GM19328 (cell line): ENCODE measurements around the gene EPM2A.
"Not testable (repeated sequence)": the region's sequence is repeated elsewhere in the genome, so short reads cannot be mapped to it uniquely, and the experiment has no call there.

Experiments used
- ATAC-seq: cut with Tn5 transposase; IDR thresholded peaks from one replicate; pipeline ENCODE4 v1.9.1; 2021; ENCODE audit warnings: mild to moderate bottlenecking, moderate library complexity; ENCODE audit not compliant: unreplicated experiment

Gene EPM2A

DNA sequence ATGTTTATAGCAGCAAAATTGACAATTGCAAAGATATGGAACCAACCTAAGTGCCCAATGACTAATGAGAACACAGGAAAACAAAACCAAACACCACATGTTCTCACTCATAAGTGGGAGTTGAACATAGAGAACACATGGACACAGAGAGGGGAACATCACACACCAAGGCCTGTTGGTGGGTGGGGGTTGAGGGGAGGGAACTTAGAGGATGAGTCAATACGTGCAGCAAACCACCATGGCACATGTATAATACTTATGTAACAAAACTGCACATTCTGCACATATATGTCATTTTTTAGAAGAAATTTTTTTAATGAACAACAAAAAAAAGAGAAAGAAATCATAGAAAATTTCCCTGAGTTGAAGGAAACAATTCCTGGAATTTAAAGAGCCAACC is 3.9 kb downstream of the EPM2A start:
- ATAC-seq: no peak

- no peak for ATAC-seq
Observed at GRCh38 chr6:145729887-145730286, 5.4 kb downstream of the EPM2A start.

DNA sequence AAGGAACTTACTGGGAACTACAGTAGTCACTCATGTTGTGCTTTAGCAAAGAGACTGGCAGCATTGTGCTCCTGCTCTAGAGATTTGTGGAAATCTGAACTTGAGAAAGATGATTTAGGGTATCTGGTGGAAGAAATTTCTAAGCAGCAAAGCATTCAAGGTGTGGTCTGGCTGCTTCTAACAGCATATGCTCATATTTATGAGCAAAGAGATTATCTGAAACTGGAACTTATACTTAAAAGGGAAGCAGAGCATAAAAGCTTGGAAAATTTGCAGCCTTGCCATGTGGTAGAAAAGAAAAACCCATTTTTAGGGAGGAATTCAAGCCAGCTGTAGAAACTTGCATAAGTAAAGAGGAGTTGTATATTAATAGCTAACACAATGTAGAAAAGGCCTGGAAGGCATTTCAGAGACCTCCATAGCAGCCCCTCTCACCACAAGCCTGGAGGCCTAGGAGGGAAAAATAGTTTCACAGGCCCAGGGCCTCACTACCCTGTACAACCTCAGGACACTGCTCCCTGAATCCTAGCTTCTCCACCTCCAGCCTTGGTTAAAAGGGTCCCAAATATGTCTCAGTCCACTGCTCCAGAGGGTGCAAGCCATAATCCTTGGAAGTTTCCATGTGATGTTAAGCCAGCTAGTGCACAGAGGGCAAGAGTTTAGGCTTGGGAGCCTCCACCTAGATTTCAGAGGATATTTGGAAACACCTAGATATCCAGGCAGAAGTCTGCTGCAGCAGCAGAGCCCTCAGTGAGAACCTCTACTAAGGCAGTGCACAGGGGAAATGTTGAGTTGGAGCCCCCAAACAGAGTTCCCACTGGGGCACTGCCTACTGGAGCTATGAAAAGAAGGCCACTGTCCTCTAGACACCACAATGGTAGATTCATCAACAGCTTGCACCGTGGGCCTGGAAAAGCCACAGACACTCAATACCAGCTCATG is 6.6 kb downstream of the EPM2A start:
- no peak for ATAC-seq

DNA sequence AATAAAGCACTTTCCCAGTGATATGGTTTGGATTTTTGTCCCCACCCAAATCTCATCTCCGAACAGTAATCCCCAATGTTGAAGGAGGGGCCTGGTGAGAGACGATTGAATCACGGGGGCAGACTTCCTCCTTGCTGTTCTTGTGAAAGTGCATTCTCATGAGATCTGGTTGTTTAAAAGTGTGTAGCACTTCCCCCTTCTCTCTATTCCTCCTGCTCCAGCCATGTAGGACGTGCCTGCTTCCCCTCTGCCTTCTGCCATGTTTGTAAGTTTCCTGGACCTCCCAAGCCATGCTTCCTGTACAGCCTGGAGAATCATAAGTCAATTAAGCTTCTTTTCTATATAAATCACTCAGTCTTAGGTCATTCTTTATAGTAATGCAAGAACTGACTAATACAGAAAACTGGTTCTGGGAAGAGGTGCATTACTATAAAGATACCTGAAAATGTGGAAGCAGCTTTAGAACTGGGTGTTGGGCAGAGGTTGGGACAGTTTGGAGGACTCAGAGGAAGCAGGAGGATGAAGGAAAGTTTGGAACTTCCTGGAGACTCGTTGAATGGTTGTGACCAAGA is 7.4 kb downstream of the EPM2A start:
- no peak for ATAC-seq

DNA sequence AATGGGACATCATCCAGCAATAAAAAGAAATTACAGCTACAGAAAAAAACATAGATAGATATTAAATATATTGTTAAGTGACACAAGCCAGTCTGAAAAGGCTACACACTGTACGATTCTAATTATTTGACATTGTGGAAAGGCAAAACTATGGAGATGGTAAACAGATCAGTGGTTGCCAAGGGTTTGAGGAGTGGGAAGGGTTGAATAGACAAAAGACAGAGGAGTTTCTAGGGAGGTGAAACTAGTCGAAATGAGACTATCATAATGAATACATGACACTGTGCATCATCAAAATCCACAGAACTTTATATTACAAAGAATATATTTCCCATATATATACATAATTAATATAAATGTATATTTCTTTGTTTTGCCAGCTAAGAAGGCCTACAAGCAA is 9.8 kb downstream of the EPM2A start:
- no peak for ATAC-seq

- no peak for ATAC-seq
Observed at GRCh38 chr6:145723646-145724045, 11.7 kb downstream of the EPM2A start.

DNA sequence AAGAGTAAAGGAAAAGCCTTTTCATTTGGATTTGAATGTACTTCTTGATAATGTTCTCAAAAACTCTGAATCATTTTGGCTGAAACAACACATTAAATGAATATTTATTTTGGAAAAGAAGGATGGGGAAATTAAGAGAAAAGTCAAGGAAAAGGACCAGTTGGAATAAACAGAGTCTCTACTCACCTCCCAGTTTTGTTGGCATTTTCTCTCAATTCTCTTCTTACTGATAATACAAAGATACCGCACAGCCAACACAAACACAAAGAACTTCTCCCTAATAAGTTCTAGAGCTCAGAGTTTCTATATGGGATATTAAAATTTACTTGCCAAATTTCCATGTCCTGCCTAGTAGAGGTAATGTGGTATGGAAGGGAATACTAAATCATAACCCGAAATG is 13.1 kb downstream of the EPM2A start:
- ATAC-seq: no peak

GRCh38 chr6:145721144-145721543 is 14.2 kb downstream of the EPM2A start:
- ATAC-seq: no peak

- ATAC-seq: no peak
Observed at GRCh38 chr6:145715426-145715825, 19.9 kb downstream of the EPM2A start.

DNA sequence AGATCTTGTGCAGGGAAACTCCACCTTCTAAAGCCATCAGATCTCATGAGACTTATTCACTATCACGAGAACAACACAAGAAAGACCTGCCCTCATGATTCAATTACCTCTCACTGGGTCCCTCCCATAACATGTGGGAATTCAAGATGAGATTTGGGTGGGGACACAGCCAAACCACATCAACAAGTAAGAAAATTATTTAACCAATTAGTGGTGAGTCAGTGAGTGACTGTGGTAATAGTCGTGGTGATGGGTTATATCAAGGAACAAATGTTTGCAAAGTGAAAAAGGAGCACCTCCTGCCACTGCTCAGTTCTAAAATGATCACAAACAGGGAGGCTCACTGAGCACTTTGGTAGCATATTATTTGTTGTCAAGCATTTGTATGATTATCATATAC is 20.6 kb downstream of the EPM2A start:
- ATAC-seq: no peak

GRCh38 chr6:145713773-145714172 is 21.5 kb downstream of the EPM2A start:
- no peak for ATAC-seq

DNA sequence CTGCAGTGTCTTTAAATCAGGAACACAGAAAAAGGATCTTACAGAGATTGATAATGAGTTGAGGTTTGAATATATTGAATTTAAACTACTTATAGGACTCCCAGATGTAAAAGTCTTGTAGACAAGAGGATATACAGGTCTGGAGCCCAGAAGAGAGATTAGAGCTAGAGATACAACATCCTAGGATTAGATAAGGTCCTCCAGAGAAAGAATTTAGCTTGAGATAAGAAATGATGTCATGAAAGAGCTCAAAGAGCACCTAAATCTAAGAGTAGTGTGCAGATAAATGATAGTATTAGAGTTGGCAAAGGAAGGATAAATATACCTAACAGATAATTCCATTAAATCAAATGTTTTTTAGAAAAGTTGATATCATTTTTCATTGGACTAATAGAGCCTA is 23.9 kb downstream of the EPM2A start:
- ATAC-seq: no peak

DNA sequence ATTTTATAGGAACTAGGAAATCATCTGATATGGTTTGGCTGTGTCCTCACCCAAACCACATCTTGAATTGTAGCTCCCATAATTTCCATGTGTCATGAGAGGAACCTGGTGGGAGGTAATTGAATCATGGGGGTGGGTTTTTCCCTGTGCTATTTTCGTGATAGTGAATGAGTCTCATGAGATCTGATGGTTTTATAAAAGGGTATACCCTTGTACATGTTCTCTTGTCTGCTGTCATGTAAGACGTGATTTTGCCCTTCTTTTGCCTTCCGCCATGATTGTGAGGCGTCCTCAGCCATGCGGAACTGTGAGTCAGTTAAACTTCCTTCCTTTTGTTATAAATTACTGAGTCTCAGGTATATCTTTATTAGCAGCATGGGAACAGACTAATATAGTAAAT is 27.9 kb downstream of the EPM2A start:
- no peak for ATAC-seq

GRCh38 chr6:145705561-145705960 is 29.8 kb downstream of the EPM2A start:
- ATAC-seq: no peak

DNA sequence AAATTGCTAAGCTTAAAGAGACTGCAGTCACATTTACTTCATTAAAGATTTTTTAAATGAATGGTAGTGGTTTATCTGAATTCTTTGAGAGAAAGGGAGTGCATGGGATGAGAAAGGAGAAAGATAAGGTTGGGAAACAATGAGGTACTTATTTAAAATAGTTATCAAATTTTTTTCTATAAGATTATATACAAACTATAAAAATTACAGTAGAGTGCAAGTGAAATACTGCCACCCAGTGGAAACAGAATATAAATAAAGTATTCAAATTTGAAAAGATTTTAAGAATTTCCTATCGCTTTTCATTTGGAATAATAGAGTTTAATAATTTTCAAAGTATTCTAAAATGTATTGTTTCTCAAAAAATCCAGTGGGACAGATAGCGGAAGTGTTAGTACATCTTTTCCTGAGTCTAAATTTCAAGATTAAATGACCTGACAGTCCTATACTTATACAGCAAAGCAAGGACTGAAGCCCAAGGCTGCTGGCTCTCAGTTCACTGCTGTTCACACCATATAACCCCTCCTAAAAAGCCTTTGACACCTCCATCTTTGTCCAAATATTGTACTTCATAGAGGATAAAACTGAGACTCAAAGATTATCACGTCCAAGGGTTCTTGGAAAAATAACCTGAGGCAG is 31.1 kb downstream of the EPM2A start:
- no peak for ATAC-seq

DNA sequence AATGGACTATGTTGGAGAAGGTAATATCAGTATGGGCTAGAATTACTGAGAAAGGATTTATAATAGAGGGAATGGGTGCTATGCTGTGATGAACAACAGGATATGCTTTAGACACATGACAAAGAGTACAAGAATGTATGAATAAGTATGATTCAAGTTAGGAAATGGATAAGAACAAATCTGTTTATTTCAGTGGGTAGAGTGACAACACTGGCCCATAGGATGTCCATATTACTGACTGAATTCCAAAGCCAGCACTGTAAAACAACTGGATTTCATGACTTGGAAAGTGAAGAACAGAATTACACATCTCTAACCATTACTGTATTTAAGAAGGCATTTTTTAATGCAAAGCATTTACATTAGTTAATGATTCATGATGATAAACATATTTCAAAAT is 35.9 kb downstream of the EPM2A start:
- ATAC-seq: no peak

DNA sequence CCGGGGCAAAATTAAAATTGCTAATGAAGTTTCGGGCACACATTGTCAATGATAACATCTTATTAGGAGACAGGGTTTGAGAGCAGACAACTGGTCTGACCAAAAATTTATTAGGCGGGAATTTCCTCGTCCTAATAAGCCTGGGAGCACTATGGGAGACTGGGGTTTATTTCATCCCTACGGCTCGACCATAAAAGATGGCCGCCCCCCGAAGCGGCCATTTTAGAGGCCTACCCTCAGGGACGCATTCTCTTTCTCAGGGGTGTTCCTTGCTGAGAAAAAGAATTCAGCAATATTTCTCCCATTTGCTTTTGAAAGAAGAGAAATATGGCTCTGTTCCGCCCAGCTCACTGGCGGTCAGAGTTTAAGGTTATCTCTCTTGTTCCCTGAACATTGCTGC is 37.9 kb downstream of the EPM2A start:
- not testable (repeated sequence) for ATAC-seq

DNA sequence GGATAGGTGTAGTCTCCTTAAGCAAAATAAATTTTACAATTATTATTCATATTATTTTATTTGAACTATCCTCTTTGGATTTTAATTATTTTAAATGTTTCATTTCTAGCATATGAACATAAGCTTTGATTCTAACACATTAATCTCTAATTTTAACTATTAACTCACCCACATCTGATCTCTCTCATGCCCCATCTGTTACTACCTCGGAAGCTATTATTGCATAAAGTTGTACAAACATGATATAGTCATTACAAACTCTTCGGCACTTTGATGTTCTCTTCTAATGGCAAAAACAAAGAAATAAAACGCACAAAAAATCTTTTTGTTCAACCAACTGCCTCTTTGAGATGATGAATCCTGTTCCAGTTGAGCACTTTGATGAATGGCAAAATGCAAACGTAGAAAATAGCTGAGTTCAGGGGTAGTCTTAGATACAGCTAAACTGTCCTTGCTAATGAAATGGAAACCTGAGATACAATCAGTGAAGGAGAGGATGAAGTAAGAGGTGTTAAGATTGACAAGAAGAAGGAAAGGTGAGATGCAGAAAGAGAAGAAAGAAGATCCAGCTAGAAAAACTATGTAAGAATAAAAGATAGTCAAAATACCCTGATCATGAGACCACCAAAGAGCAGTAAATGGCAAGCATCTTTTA is 41.1 kb downstream of the EPM2A start:
- ATAC-seq: no peak

GRCh38 chr6:145690969-145691368 is 44.4 kb downstream of the EPM2A start:
- ATAC-seq: no peak

DNA sequence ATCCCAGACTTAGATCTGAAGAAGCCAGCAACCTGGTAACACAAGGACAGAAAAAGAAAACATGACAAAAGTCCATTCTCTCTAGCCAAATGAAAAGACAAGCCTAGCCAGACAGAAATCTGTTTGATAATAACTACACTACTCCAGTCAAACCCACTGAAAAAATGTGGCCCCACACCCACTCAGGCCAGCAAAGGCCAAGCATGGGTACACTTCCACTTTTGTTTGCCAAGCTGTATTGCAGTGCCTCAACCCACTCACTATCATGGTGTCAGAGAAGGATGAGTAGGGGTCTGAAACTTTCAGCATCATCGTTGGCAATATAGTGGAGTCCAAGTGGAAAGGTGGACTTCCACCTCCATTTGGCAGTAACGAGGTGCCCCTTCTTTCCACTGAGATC is 45.8 kb downstream of the EPM2A start:
- no peak for ATAC-seq

DNA sequence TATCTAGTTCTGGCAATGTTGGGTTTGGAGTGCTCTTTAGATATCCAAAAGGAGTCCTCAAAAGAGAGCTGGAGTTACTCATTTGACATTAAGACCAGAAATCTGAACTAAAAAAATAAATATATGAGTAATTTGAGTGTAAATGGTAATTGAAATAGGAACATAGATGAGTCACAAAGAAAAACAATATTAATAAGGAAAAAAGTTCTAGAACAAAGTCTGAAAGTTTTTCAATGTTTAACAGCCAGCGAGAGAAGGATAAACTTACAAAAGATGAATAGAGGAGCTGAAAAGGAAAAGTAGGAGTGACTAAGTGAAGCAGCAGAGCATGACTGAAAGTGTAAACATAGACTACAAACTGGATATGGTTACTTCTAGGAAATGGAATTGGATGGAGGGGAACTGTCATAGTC is 46.8 kb downstream of the EPM2A start:
- ATAC-seq: no peak

DNA sequence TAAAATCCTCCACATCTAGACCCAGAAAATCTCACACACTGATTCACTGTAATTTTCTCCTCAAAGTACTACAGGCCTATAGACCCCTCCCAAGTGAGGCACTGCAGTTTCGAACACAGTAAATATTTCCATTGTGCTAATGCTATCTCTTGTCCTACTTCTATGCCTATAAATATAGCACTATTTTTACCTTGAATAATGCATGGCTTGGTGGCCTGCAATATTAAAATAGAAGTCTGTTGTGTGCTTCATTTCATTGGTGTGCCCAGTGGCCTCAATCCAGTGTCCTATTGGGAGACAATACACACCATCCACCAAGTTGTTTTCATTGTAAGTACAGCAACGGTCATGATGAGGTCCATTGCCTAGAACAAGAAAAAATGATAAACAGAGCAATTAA is 49.4 kb downstream of the EPM2A start:
- no peak for ATAC-seq
